OCI-LY3 (cell line): Measurements from ENCODE around the gene INS.

ENCODE experiments used
- H2AFZ ChIP-seq: fragments of 200-600, 300-600 bp; shearing (Covaris generic); 2 replicates; pipeline ENCODE4 v1.6.0; 2014; ENCODE audit warnings: antibody characterized with exemption, low read depth, low read length
- H3K27ac ChIP-seq: fragments of 200-600, 300-600 bp; sonication (generic); 2 replicates; pipeline ENCODE4 v1.5.1; 2014; ENCODE audit warnings: mild to moderate bottlenecking, low read length, moderate library complexity, mixed read lengths
- H3K27me3 ChIP-seq: fragments of 200-600, 300-600 bp; sonication (generic); 2 replicates; pipeline ENCODE4 v1.6.1; 2014; ENCODE audit warnings: low read depth, low read length, mixed read lengths
- H3K36me3 ChIP-seq: fragments of 200-600, 300-600 bp; sonication (generic); replicated peaks from 2 replicates; pipeline ENCODE3; 2014; ENCODE audit warnings: low read depth, low read length, mixed read lengths
- H3K4me1 ChIP-seq: fragments of 300-600, 200-600 bp; sonication (generic); 2 replicates; pipeline ENCODE4 v1.6.1; 2014; ENCODE audit warnings: low read length, mixed read lengths
- H3K4me2 ChIP-seq: fragments of 200-600, 300-600 bp; sonication (generic); 2 replicates; pipeline ENCODE4 v1.6.1; 2014; ENCODE audit warnings: low read length, mixed read lengths
- H3K4me3 ChIP-seq: fragments of 300-600, 200-600 bp; sonication (generic); 2 replicates; pipeline ENCODE4 v1.5.1; 2014; ENCODE audit warnings: antibody characterized with exemption, mild to moderate bottlenecking, low read length, moderate library complexity
- H3K79me2 ChIP-seq: fragments of 300-600, 200-600 bp; shearing (Covaris generic); 2 replicates; pipeline ENCODE4 v1.6.1; 2014; ENCODE audit warnings: mild to moderate bottlenecking, low read length, mixed read lengths
- H3K9ac ChIP-seq: fragments of 300-600, 200-600 bp; shearing (Covaris generic); 2 replicates; pipeline ENCODE4 v1.6.0; 2014; ENCODE audit warnings: mild to moderate bottlenecking, low read length, moderate library complexity
- H3K9me3 ChIP-seq: fragments of 200-600, 300-600 bp; shearing (Covaris generic); 2 replicates; pipeline ENCODE4 v1.6.1; 2014; ENCODE audit warnings: low read length, mixed read lengths; ENCODE audit not compliant: insufficient read depth
- H4K20me1 ChIP-seq: fragments of 200-600, 300-600 bp; sonication (generic); 2 replicates; pipeline ENCODE4 v1.6.1; 2016; ENCODE audit warnings: low read length, mixed read lengths; ENCODE audit not compliant: insufficient read depth
- EZH2phosphoT487 ChIP-seq: fragments of 200-600 bp; shearing (Covaris generic); IDR thresholded peaks from 2 replicates; pipeline ENCODE4 v1.6.1; 2018; ENCODE audit warnings: antibody characterized with exemption, mixed run types, low read depth
- TF ChIP-seq, protein P1 (sequence below): fragments of 200-600, 300-600 bp; sonication (generic); IDR thresholded peaks from 2 replicates; pipeline ENCODE4 v1.5.1; 2014; ENCODE audit warnings: antibody characterized with exemption, low read length, low read depth

Gene INS

DNA sequence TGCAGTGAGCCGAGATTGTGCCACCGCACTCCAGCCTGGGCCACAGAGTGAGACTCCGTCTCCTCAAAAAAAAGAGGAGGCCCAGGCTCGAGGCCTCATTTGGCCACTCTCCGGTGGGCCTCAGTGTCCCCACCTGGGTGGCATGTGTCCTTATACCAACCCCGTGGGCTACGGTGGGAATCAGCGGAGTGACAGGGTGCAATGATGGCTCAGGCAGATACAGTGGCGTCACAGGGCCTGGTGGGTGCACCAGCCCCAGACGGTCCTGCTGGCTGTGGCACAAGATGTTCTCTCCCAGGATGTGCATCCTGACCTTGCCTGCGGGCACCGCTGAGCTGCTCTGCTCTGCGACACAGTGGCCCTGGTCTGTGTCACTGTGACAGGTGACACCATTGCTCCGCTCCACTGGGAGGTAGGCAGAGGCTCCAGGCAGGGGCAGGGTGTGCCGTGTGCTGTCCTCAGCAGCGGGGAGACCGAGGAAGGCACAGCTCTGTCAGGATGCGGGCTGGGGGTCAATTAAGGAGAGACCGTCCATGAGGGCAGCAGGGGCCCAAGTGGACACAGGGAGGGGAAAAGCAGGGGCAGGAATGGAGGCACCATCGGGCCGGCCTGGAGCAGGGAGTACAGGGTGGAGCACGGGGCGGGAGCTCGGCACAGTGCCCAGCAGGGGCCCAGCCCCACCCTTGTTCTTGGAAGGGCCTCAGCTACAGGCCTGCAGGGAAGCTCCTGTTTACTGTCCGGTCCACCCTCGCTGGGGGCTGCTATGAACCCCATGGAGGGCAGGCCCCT is 32.3 kb upstream of the INS start:
- Histone ChIP-seq H3K27me3 (no peaks in the 10 kb centered on the region), H4K20me1 (no peaks in the 10 kb centered on the region), H3K4me2 (no peak overlapping the region), H3K4me3 (no peak overlapping the region), H3K36me3 (no peaks in the 10 kb centered on the region), H3K9ac (no peak overlapping the region), H3K27ac (no peak overlapping the region), H3K9me3 (no peaks in the 10 kb centered on the region), H2AFZ (no peak overlapping the region), H3K79me2 (no peaks in the 10 kb centered on the region), H3K4me1 (no peaks in the 10 kb centered on the region)
- no peak for TF ChIP-seq EZH2phosphoT487
- TF ChIP-seq, protein P1, sequence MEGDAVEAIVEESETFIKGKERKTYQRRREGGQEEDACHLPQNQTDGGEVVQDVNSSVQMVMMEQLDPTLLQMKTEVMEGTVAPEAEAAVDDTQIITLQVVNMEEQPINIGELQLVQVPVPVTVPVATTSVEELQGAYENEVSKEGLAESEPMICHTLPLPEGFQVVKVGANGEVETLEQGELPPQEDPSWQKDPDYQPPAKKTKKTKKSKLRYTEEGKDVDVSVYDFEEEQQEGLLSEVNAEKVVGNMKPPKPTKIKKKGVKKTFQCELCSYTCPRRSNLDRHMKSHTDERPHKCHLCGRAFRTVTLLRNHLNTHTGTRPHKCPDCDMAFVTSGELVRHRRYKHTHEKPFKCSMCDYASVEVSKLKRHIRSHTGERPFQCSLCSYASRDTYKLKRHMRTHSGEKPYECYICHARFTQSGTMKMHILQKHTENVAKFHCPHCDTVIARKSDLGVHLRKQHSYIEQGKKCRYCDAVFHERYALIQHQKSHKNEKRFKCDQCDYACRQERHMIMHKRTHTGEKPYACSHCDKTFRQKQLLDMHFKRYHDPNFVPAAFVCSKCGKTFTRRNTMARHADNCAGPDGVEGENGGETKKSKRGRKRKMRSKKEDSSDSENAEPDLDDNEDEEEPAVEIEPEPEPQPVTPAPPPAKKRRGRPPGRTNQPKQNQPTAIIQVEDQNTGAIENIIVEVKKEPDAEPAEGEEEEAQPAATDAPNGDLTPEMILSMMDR: no peak

DNA sequence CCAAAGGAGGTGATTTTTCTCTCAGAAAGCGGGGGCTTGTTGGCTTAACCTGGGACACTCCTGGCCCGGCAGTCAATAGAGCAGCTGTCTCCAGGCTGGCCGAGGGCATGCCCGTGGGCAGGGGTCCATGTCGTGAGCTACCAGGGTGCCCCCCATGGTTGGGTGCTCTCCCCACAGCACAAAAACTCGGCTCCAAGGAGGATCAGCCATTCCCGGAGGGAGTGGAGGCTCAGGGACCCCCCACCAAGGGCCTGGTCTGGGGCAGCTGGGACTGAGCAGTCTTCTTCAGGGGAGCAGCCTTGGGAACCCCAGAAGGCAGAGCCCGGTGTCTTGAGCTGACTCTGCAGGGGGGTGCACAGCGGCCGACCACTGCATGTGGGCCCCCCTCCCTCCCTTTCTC is 31.4 kb upstream of the INS start:
- Histone ChIP-seq H3K9me3 (no peaks in the 10 kb centered on the region), H3K27ac (no peak overlapping the region), H3K9ac (no peak overlapping the region), H4K20me1 (no peaks in the 10 kb centered on the region), H3K4me2 (no peak overlapping the region), H3K4me3 (no peak overlapping the region), H2AFZ (no peak overlapping the region), H3K27me3 (no peaks in the 10 kb centered on the region), H3K36me3 (no peaks in the 10 kb centered on the region), H3K4me1 (no peaks in the 10 kb centered on the region), H3K79me2 (no peaks in the 10 kb centered on the region)
- TF ChIP-seq, protein P1: no peak
- TF ChIP-seq EZH2phosphoT487: no peak

DNA sequence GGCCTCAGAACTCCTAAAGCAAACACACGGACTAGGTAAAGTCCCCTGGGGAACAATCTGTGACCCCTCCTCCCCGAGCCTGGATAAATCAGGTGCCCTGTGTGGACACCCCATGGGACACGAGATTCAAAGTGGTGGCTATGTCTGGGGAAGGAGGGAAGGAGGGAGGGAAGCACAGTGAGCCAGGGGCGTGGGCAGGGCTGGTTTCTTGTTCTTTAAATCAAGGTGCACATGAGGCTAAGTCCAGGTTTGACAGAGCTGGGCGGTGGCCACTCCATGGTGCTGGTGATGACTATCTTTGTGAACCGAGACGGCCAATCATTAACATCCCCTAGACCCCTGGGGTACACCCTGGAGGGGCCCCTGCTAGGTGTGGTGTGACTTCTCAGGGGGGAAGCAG is 30.9 kb upstream of the INS start:
- Histone ChIP-seq H3K9me3 (no peaks in the 10 kb centered on the region), H2AFZ (no peak overlapping the region), H3K4me1 (no peaks in the 10 kb centered on the region), H3K79me2 (no peaks in the 10 kb centered on the region), H3K4me2 (no peak overlapping the region), H3K27ac (no peak overlapping the region), H3K9ac (no peak overlapping the region), H3K36me3 (no peaks in the 10 kb centered on the region), H3K4me3 (no peak overlapping the region), H4K20me1 (no peaks in the 10 kb centered on the region), H3K27me3 (no peaks in the 10 kb centered on the region)
- TF ChIP-seq, protein P1: no peak
- TF ChIP-seq EZH2phosphoT487: no peak

DNA sequence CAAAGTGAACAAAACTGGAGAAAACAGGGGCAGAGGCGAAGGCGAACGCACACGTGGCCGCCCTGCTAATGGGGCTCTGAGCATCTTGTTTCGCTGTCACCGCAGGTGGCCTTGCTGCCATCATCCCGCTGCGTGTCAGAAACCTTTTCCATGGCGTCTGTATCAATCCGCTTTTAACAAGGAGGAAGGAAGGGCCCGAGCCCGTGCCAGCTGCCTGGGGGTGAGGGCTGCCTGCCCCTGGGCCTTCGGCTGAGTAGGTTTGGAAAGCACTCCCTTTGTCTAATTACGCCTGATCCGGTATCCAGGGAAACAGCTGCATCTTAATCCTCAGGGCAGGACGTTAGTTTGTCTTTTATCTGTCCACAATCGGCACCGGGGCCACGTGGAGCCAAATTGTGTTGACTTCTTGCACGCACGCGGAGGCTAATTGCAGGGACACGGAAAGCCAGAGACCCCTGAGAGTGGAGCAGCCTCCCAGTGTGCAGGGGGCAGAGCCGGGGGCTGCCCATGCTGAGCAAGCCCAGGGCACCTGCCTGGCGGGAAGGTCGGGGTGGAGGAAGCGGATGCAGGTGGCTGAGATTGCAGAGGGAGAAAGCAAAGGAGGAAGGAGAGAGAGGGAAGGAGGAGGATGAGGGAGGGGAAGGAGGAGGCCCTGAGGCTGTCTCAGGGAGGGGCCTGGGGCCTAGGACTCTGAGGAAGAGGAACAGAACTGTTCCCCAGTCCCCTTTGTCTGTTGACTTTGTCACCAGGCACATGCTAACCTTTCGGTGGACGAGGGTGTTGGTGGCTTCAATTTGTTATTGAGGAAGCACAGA is 29.9 kb upstream of the INS start:
- Histone ChIP-seq H3K79me2 (no peaks in the 10 kb centered on the region), H3K4me3 (no peak overlapping the region), H3K36me3 (no peaks in the 10 kb centered on the region), H3K27me3 (no peaks in the 10 kb centered on the region), H2AFZ (no peak overlapping the region), H4K20me1 (no peaks in the 10 kb centered on the region), H3K9ac (no peak overlapping the region), H3K27ac (no peak overlapping the region), H3K4me2 (no peak overlapping the region), H3K4me1 (no peaks in the 10 kb centered on the region), H3K9me3 (no peaks in the 10 kb centered on the region)
- TF ChIP-seq, protein P1: no peak
- no peak for TF ChIP-seq EZH2phosphoT487
